Immature natural killer cell (primary cell): ENCODE results near the gene BSN. TPM values are rescaled to one million over a fixed set of nuclear protein-coding genes. Genes with fewer than 3 reads are reported as not detected.
"Not testable (repeated sequence)": the region's sequence is repeated elsewhere in the genome, so short reads cannot be mapped to it uniquely, and the experiment has no call there.

ENCODE experiments used
- DNase-seq, 3 donors: peaks; one replicate each; pipeline ENCODE4 v3.0.0; 2022; ENCODE audit warnings: mixed read lengths in 1 of 3
- H3K27ac Mint-ChIP-seq, 6 donors: one replicate each; pipeline ENCODE4 v1.8.0; 2020; ENCODE audit warnings: mixed read lengths in 6 of 6, mild to moderate bottlenecking in 5 of 6, inconsistent platforms in 4 of 6, moderate library complexity in 3 of 6
- H3K27me3 Mint-ChIP-seq, 3 donors: one replicate each; pipeline ENCODE4 v1.8.0; 2020 to 2021; ENCODE audit warnings: low read depth in 3 of 3, mild to moderate bottlenecking in 3 of 3, mixed read lengths in 3 of 3, moderate library complexity in 3 of 3, inconsistent platforms in 1 of 3
- H3K36me3 Mint-ChIP-seq, 3 donors: one replicate each; pipeline ENCODE4 v1.8.0; 2020; ENCODE audit warnings: mixed read lengths in 3 of 3, inconsistent platforms in 2 of 3, mild to moderate bottlenecking in 2 of 3
- H3K4me1 Mint-ChIP-seq, 2 donors: one replicate each; pipeline ENCODE4 v1.8.0; 2020; ENCODE audit warnings: inconsistent platforms in 2 of 2, mild to moderate bottlenecking in 2 of 2, mixed read lengths in 2 of 2, moderate library complexity in 1 of 2
- H3K4me3 Mint-ChIP-seq, 5 donors: one replicate each; pipeline ENCODE4 v1.8.0; 2020; ENCODE audit warnings: mild to moderate bottlenecking in 5 of 5, mixed read lengths in 5 of 5, inconsistent platforms in 3 of 5, moderate library complexity in 3 of 5
- H3K9me3 Mint-ChIP-seq, 6 donors: one replicate each; pipeline ENCODE4 v1.8.0; 2020; ENCODE audit warnings: mild to moderate bottlenecking in 6 of 6, mixed read lengths in 6 of 6, inconsistent platforms in 4 of 6, moderate library complexity in 3 of 6
- polyA plus RNA-seq, 3 donors: library from polyadenylated mRNA; unstranded; fragments of 300-500 nt; fragmentation: Illumina TruSeq; gene quantifications; one replicate each; pipeline ENCODE4 v1.2.3, GENCODE V29; 2021

Gene BSN
- polyA plus RNA-seq, 3 donors from 2014 or later, result 0.42 TPM; not detected in 2

GRCh38 chr3:49539659-49540560 lies 14.4 kb upstream of the BSN start:
- peak overlapping the region; percentile 31 to 79 (median 62) for H3K27ac Mint-ChIP-seq
- no peaks in the 10 kb centered on the region for H3K9me3 Mint-ChIP-seq
- H3K36me3 Mint-ChIP-seq, result no peaks in the 10 kb centered on the region
- H3K4me1 Mint-ChIP-seq, result peaks cover 0 to 6% of the 10 kb centered on the region in 2 donors
- H3K27me3 Mint-ChIP-seq, result peaks cover 2 to 4% (median 4%) of the 10 kb centered on the region in 3 donors
- DNase-seq, result peak; percentile 89 to 91 (median 90)
- H3K4me3 Mint-ChIP-seq, result peak overlapping the region; percentile 76 to 84 (median 83)

GRCh38 chr3:49552087-49552486 lies 2.2 kb upstream of the BSN start:
- H3K9me3 Mint-ChIP-seq, result no peaks in the 10 kb centered on the region
- H3K27me3 Mint-ChIP-seq, result peaks cover 11 to 17% (median 12%) of the 10 kb centered on the region in 3 donors
- no peaks in the 10 kb centered on the region for H3K36me3 Mint-ChIP-seq
- DNase-seq, result no peak
- peaks cover 15 to 17% of the 10 kb centered on the region in 2 donors for H3K4me1 Mint-ChIP-seq
- H3K4me3 Mint-ChIP-seq, result no peak overlapping the region
- no peak overlapping the region for H3K27ac Mint-ChIP-seq

GRCh38 chr3:49553324-49553691 lies 969 bp upstream of the BSN start:
- Mint-ChIP-seq H3K4me3 (peak overlapping the region; percentile 77 to 93 (median 83)), H3K27ac (peak overlapping the region in 1 of 6 donors; percentile 77), H3K27me3 (peaks cover 11 to 21% (median 17%) of the 10 kb centered on the region in 3 donors), H3K36me3 (no peaks in the 10 kb centered on the region), H3K9me3 (peaks cover 0 to 1% (median 0%) of the 10 kb centered on the region in 6 donors), H3K4me1 (peaks cover 15 to 17% of the 10 kb centered on the region in 2 donors)
- no peak for DNase-seq

- Mint-ChIP-seq H3K9me3 (peaks cover 0 to 1% (median 0%) of the 10 kb centered on the region in 6 donors), H3K4me1 (peaks cover 15 to 17% of the 10 kb centered on the region in 2 donors), H3K4me3 (peak overlapping the region; percentile 46 to 75 (median 66)), H3K36me3 (no peaks in the 10 kb centered on the region), H3K27me3 (peaks cover 8 to 27% (median 21%) of the 10 kb centered on the region in 3 donors), H3K27ac (no peak overlapping the region)
- peak in 1 of 3 donors; percentile 3 for DNase-seq
Observed at GRCh38 chr3:49554633-49555265, 472 bp downstream of the BSN start.

- H3K27me3 Mint-ChIP-seq, result peaks cover 11 to 29% (median 22%) of the 10 kb centered on the region in 3 donors
- peaks cover 0 to 1% (median 0%) of the 10 kb centered on the region in 6 donors for H3K9me3 Mint-ChIP-seq
- no peak overlapping the region for H3K4me3 Mint-ChIP-seq
- no peaks in the 10 kb centered on the region for H3K36me3 Mint-ChIP-seq
- DNase-seq, result no peak
- H3K4me1 Mint-ChIP-seq, result peaks cover 15 to 17% of the 10 kb centered on the region in 2 donors
- no peak overlapping the region for H3K27ac Mint-ChIP-seq
Observed at GRCh38 chr3:49556500-49557275, 2.4 kb downstream of the BSN start.

- Mint-ChIP-seq H3K4me1 (no peaks in the 10 kb centered on the region), H3K9me3 (no peaks in the 10 kb centered on the region), H3K36me3 (no peaks in the 10 kb centered on the region), H3K4me3 (no peak overlapping the region), H3K27ac (no peak overlapping the region), H3K27me3 (peaks cover 7 to 14% (median 11%) of the 10 kb centered on the region in 3 donors)
- DNase-seq, result no peak
Observed at GRCh38 chr3:49563040-49563578, 8.8 kb downstream of the BSN start.

- H3K27ac Mint-ChIP-seq, result no peak overlapping the region
- no peak overlapping the region for H3K4me3 Mint-ChIP-seq
- no peaks in the 10 kb centered on the region for H3K36me3 Mint-ChIP-seq
- no peaks in the 10 kb centered on the region for H3K4me1 Mint-ChIP-seq
- H3K9me3 Mint-ChIP-seq, result no peaks in the 10 kb centered on the region
- H3K27me3 Mint-ChIP-seq, result peaks cover 6 to 11% (median 7%) of the 10 kb centered on the region in 3 donors
- DNase-seq, result no peak
Observed at GRCh38 chr3:49563766-49564165, 9.5 kb downstream of the BSN start.

- Mint-ChIP-seq H3K4me1 (no peaks in the 10 kb centered on the region), H3K9me3 (peaks cover 0 to 1% (median 0%) of the 10 kb centered on the region in 6 donors), H3K27ac (no peak overlapping the region), H3K4me3 (no peak overlapping the region), H3K36me3 (no peaks in the 10 kb centered on the region), H3K27me3 (peaks cover 4 to 7% (median 4%) of the 10 kb centered on the region in 3 donors)
- DNase-seq, result no peak
Observed at GRCh38 chr3:49566312-49566711, 12.0 kb downstream of the BSN start.

- H3K4me3 Mint-ChIP-seq, result no peak overlapping the region
- no peaks in the 10 kb centered on the region for H3K4me1 Mint-ChIP-seq
- peaks cover 0 to 1% (median 0%) of the 10 kb centered on the region in 6 donors for H3K9me3 Mint-ChIP-seq
- H3K27ac Mint-ChIP-seq, result no peak overlapping the region
- H3K36me3 Mint-ChIP-seq, result no peaks in the 10 kb centered on the region
- peaks cover 0 to 2% (median 1%) of the 10 kb centered on the region in 3 donors for H3K27me3 Mint-ChIP-seq
- no peak for DNase-seq
Observed at GRCh38 chr3:49567406-49567805, 13.1 kb downstream of the BSN start.

- Mint-ChIP-seq H3K9me3 (peaks cover 0 to 1% (median 0%) of the 10 kb centered on the region in 6 donors), H3K27ac (no peak overlapping the region), H3K4me1 (no peaks in the 10 kb centered on the region), H3K4me3 (no peak overlapping the region), H3K27me3 (peaks cover 0 to 4% (median 0%) of the 10 kb centered on the region in 3 donors), H3K36me3 (no peaks in the 10 kb centered on the region)
- no peak for DNase-seq
Observed at GRCh38 chr3:49568965-49569364, 14.7 kb downstream of the BSN start.

- Mint-ChIP-seq H3K27ac (no peak overlapping the region), H3K27me3 (peaks cover 0 to 4% (median 0%) of the 10 kb centered on the region in 3 donors), H3K4me1 (no peaks in the 10 kb centered on the region), H3K4me3 (no peak overlapping the region), H3K9me3 (peaks cover 0 to 1% (median 0%) of the 10 kb centered on the region in 6 donors), H3K36me3 (no peaks in the 10 kb centered on the region)
- no peak for DNase-seq
Observed at GRCh38 chr3:49570028-49570654, 15.9 kb downstream of the BSN start.

GRCh38 chr3:49582177-49582576 lies 27.9 kb downstream of the BSN start:
- Mint-ChIP-seq H3K9me3 (no peaks in the 10 kb centered on the region), H3K27me3 (peaks cover 4 to 7% (median 7%) of the 10 kb centered on the region in 3 donors), H3K4me1 (no peaks in the 10 kb centered on the region), H3K36me3 (no peaks in the 10 kb centered on the region), H3K27ac (no peak overlapping the region), H3K4me3 (no peak overlapping the region)
- no peak for DNase-seq

- not testable (repeated sequence) for H3K4me1 Mint-ChIP-seq, H3K9me3 Mint-ChIP-seq, DNase-seq, H3K36me3 Mint-ChIP-seq, H3K27ac Mint-ChIP-seq, H3K4me3 Mint-ChIP-seq
- peaks cover 1 to 10% (median 4%) of the 10 kb centered on the region in 3 donors for H3K27me3 Mint-ChIP-seq
Observed at GRCh38 chr3:49585261-49585755, 31.0 kb downstream of the BSN start.
